SU-DHL-6 (cell line): ENCODE measurements around the gene CIART.

Experiments
- EZH2phosphoT487 ChIP-seq: fragments of 200-600 bp; sonication (generic), shearing (Covaris generic); conservative IDR thresholded peaks from 2 replicates; pipeline ENCODE4 v1.6.1; 2018; ENCODE audit warnings: mild to moderate bottlenecking, antibody characterized with exemption, low read length, moderate library complexity, mixed read lengths
- TF ChIP-seq, protein P1 (sequence below): fragments of 200-600 bp; sonication (generic); IDR thresholded peaks from one replicate; pipeline ENCODE4 v1.5.1; 2017; ENCODE audit warnings: antibody characterized with exemption, mild to moderate bottlenecking, low read length, moderate library complexity; ENCODE audit not compliant: insufficient read depth, poor library complexity, severe bottlenecking

DNA sequence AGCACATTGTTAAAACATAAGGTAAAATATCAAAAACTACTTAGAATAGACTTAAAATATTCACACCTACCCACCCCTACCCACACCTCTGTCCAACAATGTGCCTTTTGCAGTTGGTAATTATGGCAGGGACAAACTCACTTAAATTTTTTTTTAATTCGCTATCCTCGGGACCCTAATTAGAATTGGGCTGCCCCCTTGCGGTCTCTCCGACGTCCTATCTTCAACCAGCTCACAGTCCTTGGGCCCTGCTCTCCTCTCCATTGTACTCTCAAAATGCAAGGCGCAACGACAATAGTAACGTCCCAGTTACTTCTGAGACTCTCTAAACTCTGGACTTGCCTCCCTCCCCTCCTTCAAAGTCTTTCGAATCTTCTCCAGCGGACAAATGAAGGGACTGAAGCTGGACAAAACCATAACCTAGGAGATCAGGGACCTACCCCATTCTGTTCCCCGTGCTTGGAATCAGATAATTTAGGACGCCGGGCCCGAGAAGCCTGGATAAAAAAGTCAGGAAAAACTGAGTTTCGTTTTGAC, 1.1 kb upstream of the CIART start:
- TF ChIP-seq, protein P1, sequence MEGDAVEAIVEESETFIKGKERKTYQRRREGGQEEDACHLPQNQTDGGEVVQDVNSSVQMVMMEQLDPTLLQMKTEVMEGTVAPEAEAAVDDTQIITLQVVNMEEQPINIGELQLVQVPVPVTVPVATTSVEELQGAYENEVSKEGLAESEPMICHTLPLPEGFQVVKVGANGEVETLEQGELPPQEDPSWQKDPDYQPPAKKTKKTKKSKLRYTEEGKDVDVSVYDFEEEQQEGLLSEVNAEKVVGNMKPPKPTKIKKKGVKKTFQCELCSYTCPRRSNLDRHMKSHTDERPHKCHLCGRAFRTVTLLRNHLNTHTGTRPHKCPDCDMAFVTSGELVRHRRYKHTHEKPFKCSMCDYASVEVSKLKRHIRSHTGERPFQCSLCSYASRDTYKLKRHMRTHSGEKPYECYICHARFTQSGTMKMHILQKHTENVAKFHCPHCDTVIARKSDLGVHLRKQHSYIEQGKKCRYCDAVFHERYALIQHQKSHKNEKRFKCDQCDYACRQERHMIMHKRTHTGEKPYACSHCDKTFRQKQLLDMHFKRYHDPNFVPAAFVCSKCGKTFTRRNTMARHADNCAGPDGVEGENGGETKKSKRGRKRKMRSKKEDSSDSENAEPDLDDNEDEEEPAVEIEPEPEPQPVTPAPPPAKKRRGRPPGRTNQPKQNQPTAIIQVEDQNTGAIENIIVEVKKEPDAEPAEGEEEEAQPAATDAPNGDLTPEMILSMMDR, result peak; percentile 86
- TF ChIP-seq EZH2phosphoT487, result no peak
